Activated naive CD4-positive, alpha-beta T cell treated with anti-CD3 and anti-CD28 coated beads, Interleukin-2, amount 10 ng/mL, durations not matched to agents 7 days and 5 days (primary cell): ENCODE measurements around the gene PTPRT.

Experiments used
- CTCF ChIA-PET: fragments of 350-600 bp; sonication (Branson Sonifier 250); formaldehyde crosslinking; loops from one replicate; lab custom pipeline; 2021; ENCODE audit warnings: antibody characterized with exemption; lab: Charles Lee
- DNase-seq: peaks from one replicate; pipeline ENCODE4 v3.0.0-alpha.2; 2020
- H3K27ac Mint-ChIP-seq: one replicate; pipeline ENCODE4 v1.8.0; 2021; ENCODE audit warnings: mild to moderate bottlenecking, moderate library complexity, mixed read lengths
- H3K27me3 Mint-ChIP-seq: one replicate; pipeline ENCODE4 v1.8.0; 2021; ENCODE audit warnings: mild to moderate bottlenecking, mixed read lengths
- H3K36me3 Mint-ChIP-seq: one replicate; pipeline ENCODE4 v1.8.0; 2021; ENCODE audit warnings: mixed read lengths
- H3K4me1 Mint-ChIP-seq: one replicate; pipeline ENCODE4 v1.8.0; 2021; ENCODE audit warnings: mixed read lengths
- H3K4me3 Mint-ChIP-seq: one replicate; pipeline ENCODE4 v1.8.0; 2021; ENCODE audit warnings: mild to moderate bottlenecking, moderate library complexity, mixed read lengths
- H3K9me3 Mint-ChIP-seq: one replicate; pipeline ENCODE4 v1.8.0; 2021; ENCODE audit warnings: mixed read lengths

The PTPRT gene

GRCh38 chr20:42191140-42191860 lies 998.4 kb downstream of the PTPRT start:
- CTCF ChIA-PET: no interaction called here
- H3K27me3 Mint-ChIP-seq: no peaks in the 10 kb centered on the region
- no peak overlapping the region for H3K4me3 Mint-ChIP-seq
- no peaks in the 10 kb centered on the region for H3K4me1 Mint-ChIP-seq
- DNase-seq: no peak
- peaks cover 12% of the 10 kb centered on the region for H3K9me3 Mint-ChIP-seq
- H3K27ac Mint-ChIP-seq: no peak overlapping the region
- H3K36me3 Mint-ChIP-seq: no peaks in the 10 kb centered on the region

GRCh38 chr20:42190084-42190483 lies 999.6 kb downstream of the PTPRT start:
- H3K4me1 Mint-ChIP-seq: no peaks in the 10 kb centered on the region
- no peaks in the 10 kb centered on the region for H3K27me3 Mint-ChIP-seq
- H3K9me3 Mint-ChIP-seq: peaks cover 10% of the 10 kb centered on the region
- no peak overlapping the region for H3K27ac Mint-ChIP-seq
- CTCF ChIA-PET: no interaction called here
- DNase-seq: no peak
- no peak overlapping the region for H3K4me3 Mint-ChIP-seq
- H3K36me3 Mint-ChIP-seq: no peaks in the 10 kb centered on the region

- no peak overlapping the region for H3K4me3 Mint-ChIP-seq
- H3K27me3 Mint-ChIP-seq: no peaks in the 10 kb centered on the region
- no peaks in the 10 kb centered on the region for H3K36me3 Mint-ChIP-seq
- CTCF ChIA-PET: no interaction called here
- no peak for DNase-seq
- H3K9me3 Mint-ChIP-seq: peaks cover 10% of the 10 kb centered on the region
- no peaks in the 10 kb centered on the region for H3K4me1 Mint-ChIP-seq
- H3K27ac Mint-ChIP-seq: no peak overlapping the region
These were observed 1003.4 kb downstream of the PTPRT start for GRCh38 chr20:42186337-42186736.

- Mint-ChIP-seq H3K27me3 (no peaks in the 10 kb centered on the region), H3K36me3 (no peaks in the 10 kb centered on the region), H3K9me3 (peaks cover 14% of the 10 kb centered on the region), H3K4me3 (no peak overlapping the region), H3K27ac (no peak overlapping the region), H3K4me1 (no peaks in the 10 kb centered on the region)
- no peak for DNase-seq
- CTCF ChIA-PET: no interaction called here
These were observed 1006.6 kb downstream of the PTPRT start for GRCh38 chr20:42183147-42183546.

GRCh38 chr20:42181064-42181463 lies 1008.6 kb downstream of the PTPRT start:
- H3K36me3 Mint-ChIP-seq: no peaks in the 10 kb centered on the region
- peaks cover 4% of the 10 kb centered on the region for H3K9me3 Mint-ChIP-seq
- no peaks in the 10 kb centered on the region for H3K27me3 Mint-ChIP-seq
- no peak for DNase-seq
- H3K27ac Mint-ChIP-seq: no peak overlapping the region
- CTCF ChIA-PET: no interaction called here
- H3K4me1 Mint-ChIP-seq: no peaks in the 10 kb centered on the region
- no peak overlapping the region for H3K4me3 Mint-ChIP-seq

GRCh38 chr20:42179768-42180167 lies 1009.9 kb downstream of the PTPRT start:
- no peak overlapping the region for H3K27ac Mint-ChIP-seq
- CTCF ChIA-PET: no interaction called here
- DNase-seq: no peak
- H3K36me3 Mint-ChIP-seq: no peaks in the 10 kb centered on the region
- no peaks in the 10 kb centered on the region for H3K27me3 Mint-ChIP-seq
- H3K4me3 Mint-ChIP-seq: no peak overlapping the region
- peaks cover 4% of the 10 kb centered on the region for H3K9me3 Mint-ChIP-seq
- H3K4me1 Mint-ChIP-seq: no peaks in the 10 kb centered on the region

- H3K9me3 Mint-ChIP-seq: no peaks in the 10 kb centered on the region
- H3K4me1 Mint-ChIP-seq: no peaks in the 10 kb centered on the region
- H3K27ac Mint-ChIP-seq: no peak overlapping the region
- H3K27me3 Mint-ChIP-seq: no peaks in the 10 kb centered on the region
- DNase-seq: no peak
- H3K36me3 Mint-ChIP-seq: no peaks in the 10 kb centered on the region
- no peak overlapping the region for H3K4me3 Mint-ChIP-seq
- CTCF ChIA-PET: no interaction called here
These were observed 1016.3 kb downstream of the PTPRT start for GRCh38 chr20:42173440-42173839.

- H3K36me3 Mint-ChIP-seq: no peaks in the 10 kb centered on the region
- no peaks in the 10 kb centered on the region for H3K27me3 Mint-ChIP-seq
- no peak overlapping the region for H3K27ac Mint-ChIP-seq
- no peak for DNase-seq
- H3K4me3 Mint-ChIP-seq: no peak overlapping the region
- H3K4me1 Mint-ChIP-seq: no peaks in the 10 kb centered on the region
- H3K9me3 Mint-ChIP-seq: peaks cover 3% of the 10 kb centered on the region
- CTCF ChIA-PET: no interaction called here
These were observed 1025.4 kb downstream of the PTPRT start for GRCh38 chr20:42164121-42164890.

- Mint-ChIP-seq H3K27ac (no peak overlapping the region), H3K36me3 (no peaks in the 10 kb centered on the region), H3K27me3 (no peaks in the 10 kb centered on the region), H3K4me1 (no peaks in the 10 kb centered on the region), H3K9me3 (peaks cover 5% of the 10 kb centered on the region), H3K4me3 (no peak overlapping the region)
- no peak for DNase-seq
- CTCF ChIA-PET: no interaction called here
These were observed 1028.4 kb downstream of the PTPRT start for GRCh38 chr20:42161228-42161829.

GRCh38 chr20:42159808-42160207 lies 1029.9 kb downstream of the PTPRT start:
- no peak for DNase-seq
- CTCF ChIA-PET: no interaction called here
- Mint-ChIP-seq H3K27ac (no peak overlapping the region), H3K27me3 (no peaks in the 10 kb centered on the region), H3K4me3 (no peak overlapping the region), H3K4me1 (no peaks in the 10 kb centered on the region), H3K36me3 (no peaks in the 10 kb centered on the region), H3K9me3 (peaks cover 9% of the 10 kb centered on the region)

GRCh38 chr20:42158272-42158671 lies 1031.4 kb downstream of the PTPRT start:
- Mint-ChIP-seq H3K27ac (no peak overlapping the region), H3K27me3 (no peaks in the 10 kb centered on the region), H3K4me1 (no peaks in the 10 kb centered on the region), H3K36me3 (no peaks in the 10 kb centered on the region), H3K9me3 (peaks cover 9% of the 10 kb centered on the region), H3K4me3 (no peak overlapping the region)
- CTCF ChIA-PET: no interaction called here
- DNase-seq: no peak

- DNase-seq: no peak
- Mint-ChIP-seq H3K4me3 (no peak overlapping the region), H3K27me3 (no peaks in the 10 kb centered on the region), H3K4me1 (no peaks in the 10 kb centered on the region), H3K27ac (no peak overlapping the region), H3K9me3 (peaks cover 18% of the 10 kb centered on the region), H3K36me3 (no peaks in the 10 kb centered on the region)
- CTCF ChIA-PET: no interaction called here
These were observed 1034.1 kb downstream of the PTPRT start for GRCh38 chr20:42155586-42155985.

- no peak for DNase-seq
- Mint-ChIP-seq H3K27me3 (no peaks in the 10 kb centered on the region), H3K36me3 (no peaks in the 10 kb centered on the region), H3K4me3 (no peak overlapping the region), H3K9me3 (peaks cover 23% of the 10 kb centered on the region), H3K27ac (no peak overlapping the region), H3K4me1 (no peaks in the 10 kb centered on the region)
- CTCF ChIA-PET: no interaction called here
These were observed 1037.1 kb downstream of the PTPRT start for GRCh38 chr20:42152575-42152974.

- H3K27me3 Mint-ChIP-seq: no peaks in the 10 kb centered on the region
- no peak overlapping the region for H3K4me3 Mint-ChIP-seq
- no peak for DNase-seq
- no peaks in the 10 kb centered on the region for H3K36me3 Mint-ChIP-seq
- H3K27ac Mint-ChIP-seq: no peak overlapping the region
- CTCF ChIA-PET: no interaction called here
- H3K4me1 Mint-ChIP-seq: no peaks in the 10 kb centered on the region
- H3K9me3 Mint-ChIP-seq: peaks cover 21% of the 10 kb centered on the region
These were observed 1039.5 kb downstream of the PTPRT start for GRCh38 chr20:42150230-42150629.

GRCh38 chr20:42138729-42139128 lies 1051.0 kb downstream of the PTPRT start:
- DNase-seq: no peak
- CTCF ChIA-PET: no interaction called here
- no peak overlapping the region for H3K4me3 Mint-ChIP-seq
- H3K27ac Mint-ChIP-seq: no peak overlapping the region
- H3K4me1 Mint-ChIP-seq: no peaks in the 10 kb centered on the region
- no peaks in the 10 kb centered on the region for H3K36me3 Mint-ChIP-seq
- H3K9me3 Mint-ChIP-seq: peaks cover 4% of the 10 kb centered on the region
- no peaks in the 10 kb centered on the region for H3K27me3 Mint-ChIP-seq
